GM23338 (cell line): ENCODE results near the gene STON2. TPM values are rescaled to one million over a fixed set of nuclear protein-coding genes. Genes with fewer than 3 reads are reported as not detected.

ENCODE experiments used
- ATAC-seq: fragments of 200-7000 bp; cut with Tn5 transposase; 3 replicates; pipeline ENCODE4 v1.9.1; 2020
- DNase-seq: peaks from one replicate; pipeline ENCODE4 v3.0.0-alpha.2; 2015; ENCODE audit warnings: low spot score
- H2AFZ ChIP-seq: fragments of 200-600 bp; sonication (generic); 2 replicates; pipeline ENCODE4 v1.8.0; 2016; ENCODE audit warnings: antibody characterized with exemption, mild to moderate bottlenecking, moderate library complexity
- H3F3A ChIP-seq: fragments of 200-600 bp; sonication (generic); replicated peaks from 2 replicates; pipeline ENCODE4 v1.8.0; 2017; ENCODE audit warnings: antibody characterized with exemption, mixed run types, low read depth
- H3K27ac ChIP-seq: fragments of 200-600 bp; sonication (generic); 2 replicates; pipeline ENCODE4 v1.6.1; 2016; ENCODE audit warnings: low read depth
- H3K27me3 ChIP-seq: fragments of 200-600 bp; sonication (generic); 2 replicates; pipeline ENCODE4 v1.8.0; 2016; ENCODE audit warnings: mild to moderate bottlenecking, mixed run types, moderate library complexity; ENCODE audit not compliant: insufficient read depth
- H3K36me3 ChIP-seq: fragments of 200-600 bp; sonication (generic); 2 replicates; pipeline ENCODE4 v1.8.0; 2016; ENCODE audit warnings: mild to moderate bottlenecking; ENCODE audit not compliant: insufficient read depth
- H3K4me1 ChIP-seq: fragments of 200-600 bp; sonication (generic); 2 replicates; pipeline ENCODE4 v1.8.0; 2016; ENCODE audit warnings: mild to moderate bottlenecking, moderate library complexity; ENCODE audit not compliant: insufficient read depth
- H3K4me2 ChIP-seq: fragments of 200-600 bp; sonication (generic); 2 replicates; pipeline ENCODE4 v1.7.1; 2017; ENCODE audit warnings: mixed run types
- H3K4me3 ChIP-seq: fragments of 200-600 bp; sonication (generic); 2 replicates; pipeline ENCODE4 v1.6.1; 2016; ENCODE audit warnings: mixed run types
- H3K79me2 ChIP-seq: fragments of 200-600 bp; sonication (generic); replicated peaks from 2 replicates; pipeline ENCODE4 v1.8.0; 2017; ENCODE audit warnings: mild to moderate bottlenecking; ENCODE audit not compliant: insufficient read depth
- H3K9me2 ChIP-seq: fragments of 200-600 bp; sonication (generic); 2 replicates; pipeline ENCODE4 v1.8.0; 2017; ENCODE audit not compliant: insufficient read depth
- H4K20me1 ChIP-seq: fragments of 200-600 bp; sonication (generic); replicated peaks from 2 replicates; pipeline ENCODE4 v1.8.0; 2017; ENCODE audit warnings: mild to moderate bottlenecking; ENCODE audit not compliant: insufficient read depth
- H3K27ac Mint-ChIP-seq: 2 replicates; pipeline ENCODE4 v1.8.0; 2020; ENCODE audit warnings: inconsistent platforms, mild to moderate bottlenecking, moderate library complexity, mixed read lengths
- H3K27me3 Mint-ChIP-seq: 3 replicates; pipeline ENCODE4 v1.8.0; 2022; ENCODE audit warnings: low read depth, mild to moderate bottlenecking, moderate library complexity, mixed read lengths, inconsistent platforms; ENCODE audit not compliant: insufficient read depth, poor library complexity
- H3K36me3 Mint-ChIP-seq: 3 replicates; pipeline ENCODE4 v1.8.0; 2021; ENCODE audit warnings: low read depth, mild to moderate bottlenecking, inconsistent platforms, moderate library complexity, mixed read lengths
- H3K4me1 Mint-ChIP-seq: 3 replicates; pipeline ENCODE4 v1.8.0; 2020; ENCODE audit warnings: mild to moderate bottlenecking, inconsistent platforms, mixed read lengths
- H3K4me3 Mint-ChIP-seq: 3 replicates; pipeline ENCODE4 v1.8.0; 2021; ENCODE audit warnings: moderate library complexity, mild to moderate bottlenecking, inconsistent platforms, mixed read lengths
- H3K9me3 Mint-ChIP-seq: 3 replicates; pipeline ENCODE4 v1.8.0; 2020; ENCODE audit warnings: moderate library complexity, mild to moderate bottlenecking, inconsistent platforms, mixed read lengths
- CREB1 ChIP-seq: fragments of 250-450 bp; sonication (Bioruptor Pico); IDR thresholded peaks from 2 replicates; pipeline ENCODE4 v1.5.0; 2020; ENCODE audit warnings: low read depth, mild to moderate bottlenecking, moderate library complexity
- EZH2 ChIP-seq: fragments of 200-600 bp; sonication (generic); IDR thresholded peaks from one replicate; pipeline ENCODE4 v1.8.0; 2017; ENCODE audit warnings: antibody characterized with exemption, mild to moderate bottlenecking, low read depth; ENCODE audit not compliant: unreplicated experiment
- EZH2phosphoT487 ChIP-seq: fragments of 200-600 bp; sonication (generic); IDR thresholded peaks from one replicate; pipeline ENCODE4 v1.8.1; 2018; ENCODE audit warnings: antibody characterized with exemption; ENCODE audit not compliant: unreplicated experiment
- JUNB ChIP-seq: IDR thresholded peaks from one replicate; pipeline ENCODE4 v1.6.1; 2016; ENCODE audit warnings: antibody characterized with exemption; ENCODE audit not compliant: unreplicated experiment
- POLR2AphosphoS5 ChIP-seq: IDR thresholded peaks from 2 replicates; pipeline ENCODE4 v1.6.1; 2016; ENCODE audit warnings: antibody characterized with exemption, low read depth
- STAT1 ChIP-seq: IDR thresholded peaks from one replicate; pipeline ENCODE4 v1.6.1; 2016; ENCODE audit warnings: antibody characterized with exemption; ENCODE audit not compliant: unreplicated experiment
- ZNF331 ChIP-seq: fragments of 250-450 bp; sonication (Bioruptor Pico); IDR thresholded peaks from 2 replicates; pipeline ENCODE4 v1.5.0; 2020; ENCODE audit warnings: low read depth, mild to moderate bottlenecking, moderate library complexity
- ZNF462 ChIP-seq: fragments of 250-450 bp; sonication (Bioruptor Pico); IDR thresholded peaks from 2 replicates; pipeline ENCODE4 v1.5.0; 2020; ENCODE audit warnings: mild to moderate bottlenecking, moderate library complexity
- polyA plus RNA-seq: library from polyadenylated mRNA; unstranded; fragments of >200 nt; fragmentation: Nextera tagmentation; extraction: Ambion mirVana; gene quantifications from 2 replicates; pipeline ENCODE4 v1.2.1, GENCODE V29; 2016
- total RNA-seq: library from RNA; depleted of rRNA; stranded (reverse); fragments of >200 nt; shearing (Covaris generic); gene quantifications from 2 replicates; pipeline ENCODE4 v1.2.3, GENCODE V29; 2014
- TF ChIP-seq, protein P1 (sequence below), 2 experiments: fragments of 200-600 bp in 1 of 2; sonication (generic) in 1 of 2; conservative IDR thresholded peaks; 2 replicates each; pipeline versions ENCODE4 v1.5.1 to v1.6.1; 2016 to 2017; ENCODE audit warnings: antibody characterized with exemption in 2 of 2, low read depth in 2 of 2, mild to moderate bottlenecking in 2 of 2, moderate library complexity in 1 of 2
- TF ChIP-seq, protein P2 (sequence below): IDR thresholded peaks from 2 replicates; pipeline ENCODE4 v1.6.1; 2016; ENCODE audit warnings: antibody characterized with exemption
- TF ChIP-seq, protein P3 (sequence below): IDR thresholded peaks from one replicate; pipeline ENCODE4 v1.6.1; 2018; ENCODE audit warnings: antibody characterized with exemption; ENCODE audit not compliant: unreplicated experiment

STON2 gene
- total and polyA plus RNA-seq, 2 experiments from 2014 or later = 8.2 to 71.0 TPM

GRCh38 chr14:81245771-81246170 lies 154.4 kb downstream of the STON2 start:
- H3K9me2 ChIP-seq = no peaks in the 10 kb centered on the region
- no peaks in the 10 kb centered on the region for H3F3A ChIP-seq
- no peak overlapping the region for H3K27ac ChIP-seq
- Mint-ChIP-seq H3K36me3 (peaks cover 18% of the 10 kb centered on the region; the same call in 2 of the 3 replicates), H3K4me1 (no peaks in the 10 kb centered on the region), H3K4me3 (no peak overlapping the region), H3K9me3 (peaks cover 32% of the 10 kb centered on the region), H3K27me3 (peaks cover 4% of the 10 kb centered on the region), H3K27ac (no peak overlapping the region)
- no peaks in the 10 kb centered on the region for H3K4me1 ChIP-seq
- H3K4me2 ChIP-seq = no peak overlapping the region
- no peaks in the 10 kb centered on the region for H3K27me3 ChIP-seq
- H3K79me2 ChIP-seq = no peaks in the 10 kb centered on the region
- no peak for DNase-seq
- H3K36me3 ChIP-seq = no peaks in the 10 kb centered on the region
- TF ChIP-seq EZH2phosphoT487 (no peak), ZNF331 (CRISPR knock-in tag) (no peak), STAT1 (no peak), POLR2AphosphoS5 (no peak), EZH2 (no peak), JUNB (no peak), ZNF462 (CRISPR knock-in tag) (no peak), CREB1 (CRISPR knock-in tag) (no peak)
- TF ChIP-seq, protein P1, sequence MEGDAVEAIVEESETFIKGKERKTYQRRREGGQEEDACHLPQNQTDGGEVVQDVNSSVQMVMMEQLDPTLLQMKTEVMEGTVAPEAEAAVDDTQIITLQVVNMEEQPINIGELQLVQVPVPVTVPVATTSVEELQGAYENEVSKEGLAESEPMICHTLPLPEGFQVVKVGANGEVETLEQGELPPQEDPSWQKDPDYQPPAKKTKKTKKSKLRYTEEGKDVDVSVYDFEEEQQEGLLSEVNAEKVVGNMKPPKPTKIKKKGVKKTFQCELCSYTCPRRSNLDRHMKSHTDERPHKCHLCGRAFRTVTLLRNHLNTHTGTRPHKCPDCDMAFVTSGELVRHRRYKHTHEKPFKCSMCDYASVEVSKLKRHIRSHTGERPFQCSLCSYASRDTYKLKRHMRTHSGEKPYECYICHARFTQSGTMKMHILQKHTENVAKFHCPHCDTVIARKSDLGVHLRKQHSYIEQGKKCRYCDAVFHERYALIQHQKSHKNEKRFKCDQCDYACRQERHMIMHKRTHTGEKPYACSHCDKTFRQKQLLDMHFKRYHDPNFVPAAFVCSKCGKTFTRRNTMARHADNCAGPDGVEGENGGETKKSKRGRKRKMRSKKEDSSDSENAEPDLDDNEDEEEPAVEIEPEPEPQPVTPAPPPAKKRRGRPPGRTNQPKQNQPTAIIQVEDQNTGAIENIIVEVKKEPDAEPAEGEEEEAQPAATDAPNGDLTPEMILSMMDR (conservative IDR thresholded peaks at IDR 0.05; ENCODE audit: low read depth in 2 of 2) = no peak
- TF ChIP-seq, protein P2, sequence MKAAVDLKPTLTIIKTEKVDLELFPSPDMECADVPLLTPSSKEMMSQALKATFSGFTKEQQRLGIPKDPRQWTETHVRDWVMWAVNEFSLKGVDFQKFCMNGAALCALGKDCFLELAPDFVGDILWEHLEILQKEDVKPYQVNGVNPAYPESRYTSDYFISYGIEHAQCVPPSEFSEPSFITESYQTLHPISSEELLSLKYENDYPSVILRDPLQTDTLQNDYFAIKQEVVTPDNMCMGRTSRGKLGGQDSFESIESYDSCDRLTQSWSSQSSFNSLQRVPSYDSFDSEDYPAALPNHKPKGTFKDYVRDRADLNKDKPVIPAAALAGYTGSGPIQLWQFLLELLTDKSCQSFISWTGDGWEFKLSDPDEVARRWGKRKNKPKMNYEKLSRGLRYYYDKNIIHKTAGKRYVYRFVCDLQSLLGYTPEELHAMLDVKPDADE = no peak
- TF ChIP-seq, protein P3, sequence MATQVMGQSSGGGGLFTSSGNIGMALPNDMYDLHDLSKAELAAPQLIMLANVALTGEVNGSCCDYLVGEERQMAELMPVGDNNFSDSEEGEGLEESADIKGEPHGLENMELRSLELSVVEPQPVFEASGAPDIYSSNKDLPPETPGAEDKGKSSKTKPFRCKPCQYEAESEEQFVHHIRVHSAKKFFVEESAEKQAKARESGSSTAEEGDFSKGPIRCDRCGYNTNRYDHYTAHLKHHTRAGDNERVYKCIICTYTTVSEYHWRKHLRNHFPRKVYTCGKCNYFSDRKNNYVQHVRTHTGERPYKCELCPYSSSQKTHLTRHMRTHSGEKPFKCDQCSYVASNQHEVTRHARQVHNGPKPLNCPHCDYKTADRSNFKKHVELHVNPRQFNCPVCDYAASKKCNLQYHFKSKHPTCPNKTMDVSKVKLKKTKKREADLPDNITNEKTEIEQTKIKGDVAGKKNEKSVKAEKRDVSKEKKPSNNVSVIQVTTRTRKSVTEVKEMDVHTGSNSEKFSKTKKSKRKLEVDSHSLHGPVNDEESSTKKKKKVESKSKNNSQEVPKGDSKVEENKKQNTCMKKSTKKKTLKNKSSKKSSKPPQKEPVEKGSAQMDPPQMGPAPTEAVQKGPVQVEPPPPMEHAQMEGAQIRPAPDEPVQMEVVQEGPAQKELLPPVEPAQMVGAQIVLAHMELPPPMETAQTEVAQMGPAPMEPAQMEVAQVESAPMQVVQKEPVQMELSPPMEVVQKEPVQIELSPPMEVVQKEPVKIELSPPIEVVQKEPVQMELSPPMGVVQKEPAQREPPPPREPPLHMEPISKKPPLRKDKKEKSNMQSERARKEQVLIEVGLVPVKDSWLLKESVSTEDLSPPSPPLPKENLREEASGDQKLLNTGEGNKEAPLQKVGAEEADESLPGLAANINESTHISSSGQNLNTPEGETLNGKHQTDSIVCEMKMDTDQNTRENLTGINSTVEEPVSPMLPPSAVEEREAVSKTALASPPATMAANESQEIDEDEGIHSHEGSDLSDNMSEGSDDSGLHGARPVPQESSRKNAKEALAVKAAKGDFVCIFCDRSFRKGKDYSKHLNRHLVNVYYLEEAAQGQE = no peak
- no peak overlapping the region for H3K4me3 ChIP-seq
- ATAC-seq = no peak
- H4K20me1 ChIP-seq = no peaks in the 10 kb centered on the region
- no peak overlapping the region for H2AFZ ChIP-seq
